Stimulated activated memory B cell treated with anti-CD40 and anti-IgM and Interleukin-4, amounts not matched to agents 10 μg/mL and 1 μg/mL and 100 μg/mL, for 72 hours (primary cell): ENCODE results near the gene IRF8.
"Not testable (repeated sequence)": the region's sequence is repeated elsewhere in the genome, so short reads cannot be mapped to it uniquely, and the experiment has no call there.

ENCODE experiments used
- ATAC-seq: fragments of 150-1000 bp; cut with Tn5 transposase; 2 replicates; pipeline ENCODE4 v1.10.0; 2021
- H3K27ac Mint-ChIP-seq: one replicate; pipeline ENCODE4 v1.8.0; 2022; ENCODE audit warnings: mild to moderate bottlenecking, mixed read lengths
- H3K27me3 Mint-ChIP-seq: one replicate; pipeline ENCODE4 v1.8.0; 2022; ENCODE audit warnings: mixed read lengths
- H3K36me3 Mint-ChIP-seq: one replicate; pipeline ENCODE4 v1.8.0; 2022; ENCODE audit warnings: mixed read lengths
- H3K4me1 Mint-ChIP-seq: one replicate; pipeline ENCODE4 v1.8.0; 2022; ENCODE audit warnings: mixed read lengths
- H3K4me3 Mint-ChIP-seq: one replicate; pipeline ENCODE4 v1.8.0; 2022; ENCODE audit warnings: mild to moderate bottlenecking, moderate library complexity, mixed read lengths
- H3K9me3 Mint-ChIP-seq: one replicate; pipeline ENCODE4 v1.8.0; 2022; ENCODE audit warnings: mixed read lengths

Gene IRF8

GRCh38 chr16:85926370-85926769, 27.4 kb downstream of the IRF8 start:
- peaks cover 75% of the 10 kb centered on the region for H3K4me1 Mint-ChIP-seq

GRCh38 chr16:85927371-85927770, 28.4 kb downstream of the IRF8 start:
- H3K4me1 Mint-ChIP-seq: peaks cover 85% of the 10 kb centered on the region
- no peak for ATAC-seq
- peaks cover 14% of the 10 kb centered on the region for H3K36me3 Mint-ChIP-seq
- H3K9me3 Mint-ChIP-seq: no peaks in the 10 kb centered on the region
- no peak overlapping the region for H3K4me3 Mint-ChIP-seq
- no peaks in the 10 kb centered on the region for H3K27me3 Mint-ChIP-seq
- peak overlapping the region; percentile 15 for H3K27ac Mint-ChIP-seq

More at GRCh38 chr16:85926370-85926769, 27.4 kb downstream of the IRF8 start:
- peaks cover 24% of the 10 kb centered on the region for H3K36me3 Mint-ChIP-seq
- H3K27me3 Mint-ChIP-seq: no peaks in the 10 kb centered on the region
- H3K27ac Mint-ChIP-seq: peak overlapping the region; percentile 48
- ATAC-seq: no peak
- no peaks in the 10 kb centered on the region for H3K9me3 Mint-ChIP-seq
- no peak overlapping the region for H3K4me3 Mint-ChIP-seq

DNA sequence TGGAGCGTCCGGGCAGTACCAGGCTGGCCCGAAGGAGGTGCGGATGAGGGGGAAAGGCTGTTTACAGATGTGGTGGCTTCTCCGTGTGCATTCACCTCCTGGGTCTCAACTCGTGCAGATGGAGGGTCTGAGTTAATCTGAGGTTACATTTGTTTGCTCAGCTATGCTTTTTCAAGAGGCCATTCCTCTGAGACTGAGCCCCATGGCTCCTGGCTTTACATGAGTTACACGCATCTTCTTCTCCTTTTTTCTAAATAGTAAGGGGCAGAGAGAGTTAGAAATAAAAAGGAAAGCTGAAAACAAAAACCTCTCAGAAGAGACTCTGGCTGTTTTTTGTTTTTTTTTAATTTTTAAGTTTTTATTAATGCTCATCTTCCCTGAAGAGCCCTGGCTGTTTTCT, 29.0 kb downstream of the IRF8 start:
- peak overlapping the region; percentile 15 for H3K27ac Mint-ChIP-seq
- peaks cover 10% of the 10 kb centered on the region for H3K36me3 Mint-ChIP-seq
- peaks cover 88% of the 10 kb centered on the region for H3K4me1 Mint-ChIP-seq
- H3K9me3 Mint-ChIP-seq: no peaks in the 10 kb centered on the region
- no peak for ATAC-seq
- no peaks in the 10 kb centered on the region for H3K27me3 Mint-ChIP-seq
- no peak overlapping the region for H3K4me3 Mint-ChIP-seq

DNA sequence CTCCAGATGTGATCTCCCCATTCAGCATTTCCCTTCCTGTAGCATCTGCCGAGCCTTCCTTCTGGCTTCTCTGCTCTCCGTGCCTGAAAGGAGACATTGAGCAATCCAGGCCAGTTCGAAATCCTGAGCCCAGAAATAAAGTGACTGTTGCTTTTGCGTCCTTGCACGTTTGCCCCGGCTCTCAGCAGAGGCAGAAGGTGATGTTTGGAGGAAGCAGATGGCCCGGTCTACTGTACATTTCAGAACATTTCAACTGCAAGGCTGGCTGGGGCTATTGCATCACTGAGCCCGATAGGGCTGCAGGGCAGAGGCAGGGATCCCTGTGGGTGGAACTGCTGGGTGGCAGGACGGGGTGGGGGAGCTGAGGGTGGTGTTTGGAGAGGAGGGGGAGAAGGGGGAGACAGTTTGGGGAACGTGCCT, 29.4 kb downstream of the IRF8 start:
- Mint-ChIP-seq H3K36me3 (peaks cover 6% of the 10 kb centered on the region), H3K4me3 (no peak overlapping the region), H3K9me3 (no peaks in the 10 kb centered on the region), H3K27me3 (no peaks in the 10 kb centered on the region), H3K27ac (peak overlapping the region; percentile 64), H3K4me1 (peaks cover 88% of the 10 kb centered on the region)
- no peak for ATAC-seq

- Mint-ChIP-seq H3K4me1 (peaks cover 90% of the 10 kb centered on the region), H3K4me3 (no peak overlapping the region), H3K36me3 (no peaks in the 10 kb centered on the region), H3K9me3 (no peaks in the 10 kb centered on the region), H3K27ac (peak overlapping the region; percentile 64), H3K27me3 (no peaks in the 10 kb centered on the region)
- ATAC-seq: no peak
Observed at GRCh38 chr16:85929259-85929721, 30.3 kb downstream of the IRF8 start.

GRCh38 chr16:85930301-85930700, 31.3 kb downstream of the IRF8 start:
- H3K27me3 Mint-ChIP-seq: no peaks in the 10 kb centered on the region

DNA sequence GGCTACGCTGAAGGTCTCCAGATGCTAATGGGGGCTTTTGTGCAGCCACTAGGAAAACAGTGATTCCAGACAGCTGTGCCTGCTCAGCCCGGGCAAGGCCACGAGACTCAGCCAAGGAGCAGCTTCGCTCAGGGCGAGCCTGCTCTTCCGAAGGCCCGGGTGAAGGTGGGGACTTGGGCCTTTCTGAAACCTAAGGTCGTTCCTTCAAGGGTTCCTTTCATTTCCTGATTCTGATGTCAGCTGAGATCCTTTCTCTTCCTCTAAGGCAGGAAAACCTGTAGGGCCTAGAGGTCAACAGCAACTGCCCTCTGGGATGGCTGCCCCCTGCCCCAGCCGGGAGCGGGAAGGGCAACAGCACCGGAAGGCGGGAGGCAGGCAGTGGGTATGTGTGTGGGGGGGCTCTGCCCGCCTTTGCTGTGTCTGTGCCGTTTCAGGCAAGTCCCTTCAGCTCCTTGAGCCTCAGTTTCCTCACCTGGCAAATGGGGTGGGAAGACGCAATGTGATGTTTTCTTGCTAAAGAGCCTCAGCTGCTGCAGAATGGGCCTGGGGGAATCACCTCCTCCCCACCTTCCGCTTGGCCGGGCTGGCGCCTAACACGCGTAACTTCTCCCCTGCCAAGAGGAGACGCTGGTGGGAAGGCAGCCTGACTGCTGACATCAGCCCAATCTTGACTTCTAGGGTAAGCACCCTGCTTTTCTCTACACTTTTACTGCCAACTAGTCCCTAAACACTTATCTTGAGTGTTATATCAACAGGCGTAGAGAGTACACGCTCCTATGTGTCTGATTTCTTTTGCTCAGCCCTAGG, 32.8 kb downstream of the IRF8 start:
- Mint-ChIP-seq H3K27me3 (no peaks in the 10 kb centered on the region), H3K36me3 (no peaks in the 10 kb centered on the region), H3K4me3 (peak overlapping the region; percentile 42), H3K9me3 (no peaks in the 10 kb centered on the region), H3K4me1 (peaks cover 94% of the 10 kb centered on the region), H3K27ac (peak overlapping the region; percentile 75)
- ATAC-seq: peak; percentile 21

More at GRCh38 chr16:85930301-85930700, 31.3 kb downstream of the IRF8 start:
- H3K36me3 Mint-ChIP-seq: no peaks in the 10 kb centered on the region
- no peaks in the 10 kb centered on the region for H3K9me3 Mint-ChIP-seq
- ATAC-seq: no peak
- H3K4me1 Mint-ChIP-seq: peaks cover 90% of the 10 kb centered on the region
- no peak overlapping the region for H3K4me3 Mint-ChIP-seq
- H3K27ac Mint-ChIP-seq: peak overlapping the region; percentile 75

DNA sequence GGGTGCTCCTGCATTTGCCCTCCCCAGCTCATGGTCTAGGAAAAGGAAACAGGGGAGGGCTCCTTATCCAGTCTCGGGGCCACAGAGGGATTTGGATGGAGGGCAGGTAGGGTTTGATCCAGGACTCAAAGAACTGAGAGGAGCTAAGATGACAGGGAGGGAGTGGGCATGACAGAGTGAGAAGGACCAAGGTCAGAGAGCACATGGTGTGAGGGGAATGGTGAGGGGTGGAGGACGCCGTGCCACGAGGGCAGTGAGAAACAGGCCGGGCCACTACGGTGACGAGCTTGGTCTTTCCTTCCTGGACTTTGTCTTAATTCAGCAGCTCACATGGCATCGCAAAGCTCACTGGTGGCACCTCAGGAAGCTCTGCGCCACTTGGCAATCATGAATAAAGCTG, 35.2 kb downstream of the IRF8 start:
- Mint-ChIP-seq H3K27me3 (no peaks in the 10 kb centered on the region), H3K36me3 (no peaks in the 10 kb centered on the region), H3K4me3 (peak overlapping the region; percentile 19), H3K27ac (peak overlapping the region; percentile 79), H3K4me1 (peaks cover 93% of the 10 kb centered on the region), H3K9me3 (no peaks in the 10 kb centered on the region)
- ATAC-seq: no peak

- Mint-ChIP-seq H3K9me3 (no peaks in the 10 kb centered on the region), H3K27ac (peak overlapping the region; percentile 84), H3K27me3 (no peaks in the 10 kb centered on the region), H3K4me3 (peak overlapping the region; percentile 57), H3K36me3 (no peaks in the 10 kb centered on the region), H3K4me1 (peaks cover 84% of the 10 kb centered on the region)
- no peak for ATAC-seq
Observed at GRCh38 chr16:85935391-85935973, 36.5 kb downstream of the IRF8 start.

GRCh38 chr16:85935974-85936760, 37.2 kb downstream of the IRF8 start:
- Mint-ChIP-seq H3K27me3 (no peaks in the 10 kb centered on the region), H3K4me3 (peak overlapping the region; percentile 57), H3K27ac (peak overlapping the region; percentile 84), H3K36me3 (no peaks in the 10 kb centered on the region), H3K4me1 (peaks cover 77% of the 10 kb centered on the region), H3K9me3 (no peaks in the 10 kb centered on the region)
- ATAC-seq: peak; percentile 92

DNA sequence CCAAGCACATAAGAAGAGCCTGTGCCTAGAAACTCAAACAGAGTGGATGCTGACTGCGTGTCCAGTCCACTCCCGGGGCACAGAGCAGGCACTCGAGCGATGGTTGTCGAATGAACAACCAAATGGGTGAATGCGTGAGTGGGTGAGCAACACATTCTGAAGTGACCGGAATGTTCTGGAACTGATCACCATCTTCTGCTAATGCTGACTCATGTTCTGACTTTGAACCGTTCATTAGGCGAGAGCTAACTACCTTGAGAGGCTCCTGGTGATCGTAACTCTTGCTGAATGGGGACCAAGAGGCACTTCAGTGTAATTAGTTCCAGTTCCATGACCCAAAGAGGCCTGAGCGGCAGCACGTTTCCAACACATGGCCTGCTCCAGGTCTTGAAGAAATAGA, 37.9 kb downstream of the IRF8 start:
- no peak for ATAC-seq
- H3K4me1 Mint-ChIP-seq: peaks cover 75% of the 10 kb centered on the region

GRCh38 chr16:85940214-85940613, 41.3 kb downstream of the IRF8 start:
- Mint-ChIP-seq H3K27ac (peak overlapping the region; percentile 10), H3K4me3 (no peak overlapping the region), H3K27me3 (no peaks in the 10 kb centered on the region), H3K4me1 (peaks cover 70% of the 10 kb centered on the region), H3K36me3 (no peaks in the 10 kb centered on the region), H3K9me3 (no peaks in the 10 kb centered on the region)
- no peak for ATAC-seq

More for the DNA sequence above, 37.9 kb downstream of the IRF8 start:
- H3K9me3 Mint-ChIP-seq: no peaks in the 10 kb centered on the region
- H3K36me3 Mint-ChIP-seq: no peaks in the 10 kb centered on the region
- H3K27ac Mint-ChIP-seq: peak overlapping the region; percentile 84
- H3K27me3 Mint-ChIP-seq: no peaks in the 10 kb centered on the region
- H3K4me3 Mint-ChIP-seq: peak overlapping the region; percentile 57

- H3K9me3 Mint-ChIP-seq: no peaks in the 10 kb centered on the region
- peak overlapping the region; percentile 87 for H3K27ac Mint-ChIP-seq
Observed at GRCh38 chr16:85941863-85942644, 43.1 kb downstream of the IRF8 start.

GRCh38 chr16:85942659-85943058, 43.7 kb downstream of the IRF8 start:
- Mint-ChIP-seq H3K27ac (peak overlapping the region; percentile 87), H3K4me1 (peaks cover 70% of the 10 kb centered on the region)
- H3K36me3 Mint-ChIP-seq, H3K9me3 Mint-ChIP-seq, H3K27me3 Mint-ChIP-seq, H3K4me3 Mint-ChIP-seq, ATAC-seq: not testable (repeated sequence)

More at GRCh38 chr16:85941863-85942644, 43.1 kb downstream of the IRF8 start:
- H3K4me3 Mint-ChIP-seq: no peak overlapping the region
- H3K27me3 Mint-ChIP-seq: no peaks in the 10 kb centered on the region
- ATAC-seq: no peak
- H3K4me1 Mint-ChIP-seq: peaks cover 70% of the 10 kb centered on the region
- H3K36me3 Mint-ChIP-seq: no peaks in the 10 kb centered on the region
